HFF-Myc (cell line): ENCODE results near the gene ZNF396.

Experiments
- DNase-seq: peaks from one replicate; pipeline ENCODE4 v3.0.0-alpha.2; 2011; ENCODE audit warnings: low read depth; ENCODE audit errors: extremely low read depth
- H3K4me3 ChIP-seq: replicated peaks from 2 replicates; pipeline ENCODE4 v1.5.1; 2011; ENCODE audit warnings: low read depth, mild to moderate bottlenecking, control low read depth, low read length
- CTCF ChIP-seq: IDR thresholded peaks from 2 replicates; pipeline ENCODE4 v1.5.1; 2012; ENCODE audit warnings: mild to moderate bottlenecking, low read depth, low read length, control low read depth; ENCODE audit errors: missing control alignments

The ZNF396 gene

GRCh38 chr18:35343936-35344735 lies 33.0 kb downstream of the ZNF396 start, which contains the start of gene ZNF24:
Gene ZNF24 (minus strand): TSS chr18:35344420. CDS start chr18:35340650, 3,770 bp downstream.
- peak within 1 kb of the TSS; percentile 94 for H3K4me3 ChIP-seq
- peak; percentile 59 for DNase-seq
- no peak for TF ChIP-seq CTCF

GRCh38 chr18:35343488-35343935 lies 33.6 kb downstream of the ZNF396 start:
- TF ChIP-seq CTCF: no peak
- peak overlapping the region; percentile 94 for H3K4me3 ChIP-seq
- DNase-seq: no peak

DNA sequence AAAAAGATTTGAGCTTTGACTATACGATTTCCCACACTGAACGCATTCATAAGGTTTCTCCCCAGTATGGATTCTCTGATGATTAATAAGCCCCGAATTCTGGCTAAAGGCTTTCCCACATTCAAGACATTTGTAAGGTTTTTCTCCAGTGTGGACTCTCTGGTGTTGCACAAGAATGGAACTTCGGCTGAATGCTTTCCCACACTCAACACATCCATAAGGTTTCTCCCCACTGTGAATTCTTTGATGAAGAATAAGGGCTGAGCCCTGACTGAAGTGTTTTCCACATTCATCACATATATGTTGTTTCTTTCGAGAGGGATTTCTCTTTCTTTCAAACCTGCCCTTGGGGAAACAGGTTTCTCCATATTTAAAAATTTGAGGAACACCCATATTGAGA lies 39.9 kb downstream of the ZNF396 start:
- TF ChIP-seq CTCF: no peak
- no peak for DNase-seq
- no peak overlapping the region for H3K4me3 ChIP-seq

DNA sequence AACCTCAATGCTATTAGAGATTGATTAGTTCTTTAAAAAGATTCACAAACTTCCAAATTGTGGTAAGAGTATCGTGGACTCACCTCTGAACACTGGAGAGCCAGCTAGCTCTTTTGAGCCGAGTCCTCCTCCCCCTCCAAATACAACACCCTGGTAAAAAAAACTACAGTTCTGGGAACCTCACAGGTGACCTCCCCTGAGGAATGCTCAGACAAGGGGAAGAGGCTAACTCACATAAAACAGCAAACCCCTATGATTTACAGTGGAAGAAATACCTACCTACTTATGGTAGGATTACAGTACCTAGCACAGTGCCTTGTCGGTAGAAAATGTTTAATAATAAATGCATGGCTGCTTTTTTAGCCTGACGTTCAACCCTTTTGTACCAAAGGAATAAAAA lies 41.3 kb downstream of the ZNF396 start:
- TF ChIP-seq CTCF: no peak

DNA sequence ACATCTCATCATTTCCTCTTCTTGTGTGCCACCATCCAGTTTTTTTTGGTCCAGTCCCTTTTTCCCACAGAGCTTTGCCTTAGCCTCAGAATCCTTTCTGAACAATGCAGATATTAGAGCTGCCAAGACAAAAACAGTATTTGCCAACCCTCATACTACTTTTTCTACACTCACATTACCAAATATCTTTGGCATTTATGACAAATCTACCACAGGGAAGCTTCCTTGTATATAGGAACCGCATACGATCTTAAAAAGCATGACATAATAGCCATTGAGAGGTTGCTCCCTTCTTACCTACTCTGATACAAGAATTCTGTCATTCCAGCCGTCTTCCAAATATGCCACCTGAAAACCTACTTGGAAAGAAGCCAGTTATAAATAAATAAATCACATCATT lies 42.3 kb downstream of the ZNF396 start:
- TF ChIP-seq CTCF: no peak
- no peak for DNase-seq
- H3K4me3 ChIP-seq: no peak overlapping the region

More for the DNA sequence above, 41.3 kb downstream of the ZNF396 start:
- H3K4me3 ChIP-seq: no peak overlapping the region
- DNase-seq: no peak

DNA sequence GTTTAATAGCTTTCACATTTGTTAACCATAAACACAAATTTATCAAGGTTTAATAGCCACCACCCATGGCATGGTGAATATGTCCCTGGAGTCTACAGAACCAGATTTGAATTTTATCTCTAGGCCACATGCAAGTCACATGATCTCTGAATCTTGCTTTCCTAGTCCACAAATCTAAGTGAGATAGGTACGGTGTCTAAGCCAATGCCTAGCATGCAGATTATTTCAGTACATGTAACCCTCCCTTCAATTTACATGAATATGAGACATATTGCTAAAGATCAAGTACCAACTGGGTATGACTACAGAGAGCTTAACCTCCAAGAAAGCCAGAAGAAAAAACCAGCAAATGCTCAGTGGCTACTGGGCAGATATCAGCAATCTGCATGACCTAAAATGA lies 42.9 kb downstream of the ZNF396 start:
- no peak for TF ChIP-seq CTCF
- no peak for DNase-seq
- H3K4me3 ChIP-seq: no peak overlapping the region
